GM10248 (cell line): ENCODE results near the gene CEP85L.

Experiments
- CTCF ChIA-PET: fragments of 300-600 bp; sonication (Branson Sonifier 250); formaldehyde crosslinking; extraction: SDS; loops from one replicate; lab custom pipeline; 2021; ENCODE audit warnings: antibody characterized with exemption; lab: Yijun Ruan, JAX
- POLR2A ChIA-PET: fragments of 350-650 bp; sonication (Branson Sonifier 250); formaldehyde crosslinking; extraction: SDS; loops from one replicate; lab custom pipeline; 2020; ENCODE audit warnings: antibody characterized with exemption; lab: Yijun Ruan, JAX
- DNase-seq: peaks from one replicate; pipeline ENCODE4 v3.0.0; 2012; ENCODE audit errors: extremely low spot score
- TF ChIP-seq, protein P1 (sequence below): IDR thresholded peaks from 2 replicates; pipeline ENCODE4 v1.5.1; 2012; ENCODE audit warnings: mild to moderate bottlenecking, low read depth; ENCODE audit errors: extremely low read depth, missing control alignments, control extremely low read depth

CEP85L gene

DNA sequence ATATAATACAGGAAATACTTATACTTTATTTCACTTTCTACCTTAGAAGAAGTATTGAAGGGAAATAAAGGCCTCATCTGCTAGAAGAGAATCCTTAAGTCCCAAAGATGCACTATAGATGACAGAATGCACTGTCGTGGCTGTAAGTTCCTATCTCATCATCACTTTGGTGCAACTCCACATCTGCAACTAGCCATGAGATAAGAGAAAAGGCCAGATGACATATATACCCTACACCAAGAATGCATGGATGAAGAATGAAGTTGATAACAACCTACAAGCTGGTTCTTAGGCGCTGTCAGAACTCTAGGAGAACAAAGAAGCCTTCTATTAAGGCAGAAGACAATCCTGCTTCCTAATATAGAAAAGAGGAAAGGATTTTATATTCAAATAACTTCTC lies 114.9 kb downstream of the CEP85L start:
- DNase-seq = no peak
- ChIA-PET CTCF (interaction anchor here (1.1 kb wide), 2 partner anchors 8 to 29 kb away, joined by 3 to 4 read pairs; no protein-coding TSS in a partner anchor), POLR2A (no interaction called here)
- TF ChIP-seq, protein P1, sequence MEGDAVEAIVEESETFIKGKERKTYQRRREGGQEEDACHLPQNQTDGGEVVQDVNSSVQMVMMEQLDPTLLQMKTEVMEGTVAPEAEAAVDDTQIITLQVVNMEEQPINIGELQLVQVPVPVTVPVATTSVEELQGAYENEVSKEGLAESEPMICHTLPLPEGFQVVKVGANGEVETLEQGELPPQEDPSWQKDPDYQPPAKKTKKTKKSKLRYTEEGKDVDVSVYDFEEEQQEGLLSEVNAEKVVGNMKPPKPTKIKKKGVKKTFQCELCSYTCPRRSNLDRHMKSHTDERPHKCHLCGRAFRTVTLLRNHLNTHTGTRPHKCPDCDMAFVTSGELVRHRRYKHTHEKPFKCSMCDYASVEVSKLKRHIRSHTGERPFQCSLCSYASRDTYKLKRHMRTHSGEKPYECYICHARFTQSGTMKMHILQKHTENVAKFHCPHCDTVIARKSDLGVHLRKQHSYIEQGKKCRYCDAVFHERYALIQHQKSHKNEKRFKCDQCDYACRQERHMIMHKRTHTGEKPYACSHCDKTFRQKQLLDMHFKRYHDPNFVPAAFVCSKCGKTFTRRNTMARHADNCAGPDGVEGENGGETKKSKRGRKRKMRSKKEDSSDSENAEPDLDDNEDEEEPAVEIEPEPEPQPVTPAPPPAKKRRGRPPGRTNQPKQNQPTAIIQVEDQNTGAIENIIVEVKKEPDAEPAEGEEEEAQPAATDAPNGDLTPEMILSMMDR = no peak

DNA sequence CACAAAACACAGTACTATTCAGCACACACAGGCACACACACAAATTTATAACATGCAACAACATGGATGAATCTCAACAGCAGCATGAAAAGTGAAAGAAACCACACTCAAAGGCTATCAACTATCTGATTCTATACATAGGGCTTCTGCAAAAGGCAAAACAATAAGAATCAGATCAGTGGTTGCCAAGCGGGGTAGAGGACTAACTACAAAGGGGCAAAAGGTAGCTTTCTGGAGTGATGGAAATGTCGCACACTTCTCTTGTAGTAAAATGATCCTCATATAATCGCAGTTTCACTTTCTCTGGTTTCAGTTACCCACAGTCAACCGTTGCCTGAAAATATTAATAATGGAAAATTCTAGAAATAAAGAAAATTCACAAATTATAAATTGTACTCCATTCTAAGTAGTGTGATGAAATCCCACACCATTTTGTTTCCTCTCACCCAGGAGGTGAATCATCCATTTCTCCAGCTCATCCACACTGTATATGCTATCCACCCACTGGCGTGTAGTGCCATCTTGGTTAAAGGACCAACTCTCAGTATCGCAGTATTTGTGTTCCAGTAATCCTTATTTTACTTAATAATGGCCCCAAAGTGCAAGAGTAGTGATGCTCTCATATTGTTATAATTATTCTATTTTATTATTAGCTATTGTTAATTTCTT lies 116.1 kb downstream of the CEP85L start:
- POLR2A ChIA-PET = no interaction called here

DNA sequence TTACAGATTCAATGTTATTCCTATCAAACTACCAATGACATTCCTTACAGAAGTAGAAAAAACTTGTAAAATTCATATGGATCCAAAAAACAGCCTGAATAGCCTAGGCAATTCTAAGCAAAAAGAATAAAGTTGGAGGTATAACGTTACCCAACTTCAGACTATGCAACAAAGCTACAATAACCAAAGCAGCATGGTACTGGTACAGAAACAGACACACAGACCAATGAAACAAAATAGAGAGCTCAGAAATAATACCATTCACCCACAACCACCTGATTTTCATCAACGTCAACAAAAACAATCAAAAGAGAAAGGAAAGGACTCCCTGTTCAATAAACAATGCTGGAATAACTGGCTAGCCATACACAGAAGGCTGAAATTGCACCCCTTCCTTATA lies 120.4 kb downstream of the CEP85L start:
- ChIA-PET CTCF (interaction anchor here (1.2 kb wide), 1 partner anchor 9 kb away, joined by 4 read pairs; no protein-coding TSS in a partner anchor), POLR2A (no interaction called here)
- DNase-seq = no peak
- TF ChIP-seq, protein P1 = no peak

More for the DNA sequence above, 116.1 kb downstream of the CEP85L start:
- no peak for DNase-seq
- TF ChIP-seq, protein P1 = no peak
- CTCF ChIA-PET = interaction anchor here (1.1 kb wide), 2 partner anchors 10 to 30 kb away, joined by 3 to 4 read pairs; no protein-coding TSS in a partner anchor

- CTCF ChIA-PET = no interaction called here
- no peak for DNase-seq
These were observed 121.6 kb downstream of the CEP85L start for GRCh38 chr6:118529756-118530155.

DNA sequence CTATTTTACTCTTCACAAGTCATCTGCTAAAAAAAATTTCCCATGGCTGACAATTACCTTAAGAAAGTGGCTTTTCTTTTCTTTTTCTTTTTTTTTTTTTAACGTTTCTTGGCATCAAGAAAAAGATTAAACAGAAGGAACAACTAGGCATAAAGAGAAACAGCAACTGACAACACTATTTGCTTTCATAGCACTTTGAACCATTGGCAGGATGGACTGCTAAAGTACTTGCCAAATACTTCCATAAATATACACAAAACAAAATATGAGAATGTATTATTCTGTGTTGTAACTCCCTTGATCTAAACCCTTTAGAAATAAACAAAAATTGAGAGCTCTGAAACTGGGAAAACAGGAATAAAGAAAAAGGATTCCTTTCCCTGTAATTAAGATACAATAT lies 123.3 kb downstream of the CEP85L start:
- TF ChIP-seq, protein P1 = no peak
- DNase-seq = no peak
- ChIA-PET POLR2A (no interaction called here), CTCF (no interaction called here)

More at GRCh38 chr6:118529756-118530155, 121.6 kb downstream of the CEP85L start:
- POLR2A ChIA-PET = no interaction called here
- TF ChIP-seq, protein P1 = no peak

GRCh38 chr6:118525913-118526780 lies 125.2 kb downstream of the CEP85L start:
- ChIA-PET POLR2A (no interaction called here), CTCF (interaction anchor here (1.5 kb wide), 1 partner anchor 14 kb away, joined by 4 read pairs; no protein-coding TSS in a partner anchor)
- no peak for DNase-seq
- TF ChIP-seq, protein P1 = no peak
